Activated CD4-positive, CD25-positive, alpha-beta regulatory T cell treated with anti-CD3 and anti-CD28 coated beads, Interleukin-2, amount 50 U/mL, for 24 hours (primary cell): Measurements from ENCODE around the gene ZNF577.

Experiments
- ATAC-seq, 2 donors: fragments of 150-1000 bp; cut with Tn5 transposase; one replicate each; pipeline ENCODE4 v1.10.0; 2021; ENCODE audit warnings: mild to moderate bottlenecking in 1 of 2, moderate library complexity in 1 of 2

Gene ZNF577

DNA sequence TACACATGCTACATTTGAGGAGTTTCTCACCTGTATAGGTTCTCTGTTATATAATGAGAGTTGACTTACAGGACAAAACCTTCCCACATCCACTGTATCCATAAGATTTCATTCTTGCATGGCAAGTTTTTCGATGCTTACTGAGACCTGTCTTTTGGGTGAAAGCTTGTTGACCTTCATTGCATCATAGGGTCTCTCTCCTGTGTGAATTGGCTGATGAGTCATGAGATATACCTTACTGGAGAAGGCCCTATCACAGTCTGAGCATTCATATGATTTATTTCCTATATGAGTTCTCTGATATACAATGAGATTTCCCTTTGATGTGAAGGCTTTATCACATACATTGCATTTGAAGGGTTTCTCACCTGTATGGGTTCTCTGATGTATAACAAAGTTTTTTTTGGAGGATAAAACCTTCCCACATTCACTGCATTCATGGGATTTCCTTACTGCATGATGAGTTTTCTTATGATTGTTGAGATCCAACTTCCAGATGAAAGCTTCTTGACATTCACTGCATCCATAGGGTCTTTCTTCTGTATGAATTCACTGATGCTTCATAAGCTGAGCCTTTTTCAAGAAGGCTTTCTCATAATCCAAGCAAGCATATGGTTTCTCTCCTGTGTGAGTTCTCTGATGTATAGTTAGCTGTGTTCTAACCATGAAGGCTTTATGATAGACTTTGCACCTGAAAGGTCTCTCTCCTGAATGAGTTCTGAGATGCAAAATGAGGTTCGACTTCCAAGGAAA, 25.7 kb downstream of the ZNF577 start:
- ATAC-seq: no peak

DNA sequence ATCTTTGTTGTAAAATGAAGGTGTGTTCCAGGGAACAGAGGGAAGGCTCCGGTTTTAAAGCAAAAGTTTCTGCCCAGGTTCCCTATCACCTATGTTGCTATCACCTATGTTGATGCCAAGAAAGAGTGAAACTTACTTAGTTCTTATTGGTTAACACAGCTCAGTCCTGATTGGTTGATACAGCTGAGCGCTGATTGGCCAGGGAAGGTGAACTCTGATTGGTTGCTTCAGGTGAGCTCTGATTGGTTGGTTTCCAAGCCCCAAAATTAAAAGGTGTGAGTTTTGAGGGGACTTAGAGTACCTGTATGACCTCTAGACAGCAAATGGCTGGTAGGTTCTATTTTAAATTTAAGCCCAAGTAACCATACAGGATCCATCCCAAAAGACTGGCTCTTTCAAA, 50.6 kb downstream of the ZNF577 start:
- no peak for ATAC-seq

DNA sequence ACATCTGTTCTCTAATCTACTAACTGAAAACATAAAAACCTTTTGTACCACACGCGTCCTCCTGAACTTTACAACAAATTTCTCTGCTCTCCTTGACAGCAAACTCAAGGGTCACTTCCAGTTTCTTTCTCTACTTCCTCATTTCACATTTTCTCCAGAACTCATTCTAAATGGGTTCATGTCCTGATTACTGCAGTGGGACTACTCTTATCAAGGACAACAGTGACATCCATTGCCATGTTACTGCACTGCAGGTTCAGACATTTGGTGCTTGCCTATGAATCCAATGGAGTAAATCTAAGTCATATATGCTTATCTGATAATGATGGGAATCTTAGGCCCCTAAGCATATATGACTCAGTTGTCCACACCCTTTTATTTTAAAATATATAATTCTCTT, 57.5 kb downstream of the ZNF577 start:
- ATAC-seq: no peak

- no peak for ATAC-seq
These were observed 63.3 kb downstream of the ZNF577 start for GRCh38 chr19:51824281-51825005.

- no peak for ATAC-seq
These were observed 64.8 kb downstream of the ZNF577 start for GRCh38 chr19:51822946-51823345.

GRCh38 chr19:51822325-51822724, 65.4 kb downstream of the ZNF577 start:
- ATAC-seq: no peak

GRCh38 chr19:51821921-51822320, 65.8 kb downstream of the ZNF577 start:
- no peak for ATAC-seq

DNA sequence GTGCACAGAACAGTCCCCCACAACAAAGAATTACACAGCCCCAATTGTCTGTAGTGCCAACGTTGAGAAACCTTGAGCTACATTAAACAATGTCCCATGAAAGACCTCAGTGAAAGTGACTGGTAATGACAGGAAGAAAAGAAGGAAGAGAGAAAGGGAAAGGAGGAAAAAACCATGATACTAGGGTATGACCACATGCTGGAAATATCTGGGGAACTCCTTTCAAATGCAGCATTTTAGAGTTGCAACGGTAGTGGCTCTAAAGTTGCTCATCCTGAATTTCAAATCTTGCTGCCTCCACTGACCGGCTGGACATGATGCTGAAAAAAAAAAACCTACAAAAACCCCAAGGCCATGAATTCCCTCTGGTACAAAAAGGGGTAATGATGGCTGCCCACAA, 66.3 kb downstream of the ZNF577 start:
- ATAC-seq: no peak
